GM18861 (cell line): ENCODE measurements around the gene CDIPT.
"Not testable (repeated sequence)": the region's sequence is repeated elsewhere in the genome, so short reads cannot be mapped to it uniquely, and the experiment has no call there.

Experiments used
- ATAC-seq: cut with Tn5 transposase; IDR thresholded peaks from one replicate; pipeline ENCODE4 v1.9.1; 2021; ENCODE audit not compliant: unreplicated experiment

The CDIPT gene

GRCh38 chr16:29862884-29863668, at the start of gene CDIPT:
Gene CDIPT, minus strand, starts transcription at chr16:29863226. Its CDS starts 369 bp downstream, at chr16:29862857.
- ATAC-seq: peak; percentile 90

- ATAC-seq: no peak
Measured at GRCh38 chr16:29912087-29912486, 49.1 kb upstream of the CDIPT start.

GRCh38 chr16:29911676-29912010, 48.6 kb upstream of the CDIPT start:
- ATAC-seq: no peak

GRCh38 chr16:29910819-29911675, 48.0 kb upstream of the CDIPT start:
- ATAC-seq: no peak

GRCh38 chr16:29909851-29910250, 46.8 kb upstream of the CDIPT start:
- not testable (repeated sequence) for ATAC-seq

- ATAC-seq: no peak
Measured at GRCh38 chr16:29909391-29909790, 46.4 kb upstream of the CDIPT start.

GRCh38 chr16:29908719-29909220, 45.7 kb upstream of the CDIPT start:
- no peak for ATAC-seq

- no peak for ATAC-seq
Measured at GRCh38 chr16:29907973-29908372, 44.9 kb upstream of the CDIPT start.

- no peak for ATAC-seq
Measured at GRCh38 chr16:29906520-29907244, 43.7 kb upstream of the CDIPT start.

- ATAC-seq: no peak
Measured at GRCh38 chr16:29905668-29906067, 42.6 kb upstream of the CDIPT start.

GRCh38 chr16:29904947-29905346, 41.9 kb upstream of the CDIPT start:
- ATAC-seq: no peak

GRCh38 chr16:29903590-29903989, 40.6 kb upstream of the CDIPT start:
- ATAC-seq: no peak

- ATAC-seq: no peak
Measured at GRCh38 chr16:29901607-29901945, 38.5 kb upstream of the CDIPT start.

GRCh38 chr16:29900888-29901606, 38.0 kb upstream of the CDIPT start:
- ATAC-seq: no peak

GRCh38 chr16:29900102-29900887, 37.3 kb upstream of the CDIPT start, which contains the start of gene ASPHD1:
Gene ASPHD1, plus strand, starts transcription at chr16:29900488. Its CDS starts 484 bp downstream, at chr16:29900972.
- no peak for ATAC-seq

- no peak for ATAC-seq
Measured at GRCh38 chr16:29899516-29900101, 36.6 kb upstream of the CDIPT start, which contains the start of gene SEZ6L2. Gene SEZ6L2, minus strand, starts transcription at chr16:29899550. Its CDS starts 531 bp downstream, at chr16:29899019.

GRCh38 chr16:29898804-29899515, 35.9 kb upstream of the CDIPT start:
- no peak for ATAC-seq

GRCh38 chr16:29898135-29898803, 35.2 kb upstream of the CDIPT start:
- ATAC-seq: no peak
